AG09309 (cell line): ENCODE measurements around the gene MYMX.
A peak's percentile ranks its signal among the peaks of the same experiment; 100 is the strongest.

ENCODE experiments used
- DNase-seq: peaks from one replicate; pipeline ENCODE4 v3.0.0-alpha.2; 2010; ENCODE audit warnings: low read depth
- H3K4me3 ChIP-seq: 2 replicates; pipeline ENCODE4 v1.5.1; 2011; ENCODE audit warnings: mild to moderate bottlenecking, low read depth, low read length, moderate library complexity; ENCODE audit not compliant: control insufficient read depth
- TF ChIP-seq, protein P1 (sequence below): IDR thresholded peaks from 2 replicates; pipeline ENCODE4 v1.5.1; 2011; ENCODE audit warnings: mild to moderate bottlenecking, low read depth, low read length, inconsistent platforms; ENCODE audit not compliant: insufficient read depth, control insufficient read depth; ENCODE audit errors: missing control alignments

The MYMX gene

GRCh38 chr6:44254191-44255104, 37.7 kb downstream of the MYMX start:
- TF ChIP-seq, protein P1, sequence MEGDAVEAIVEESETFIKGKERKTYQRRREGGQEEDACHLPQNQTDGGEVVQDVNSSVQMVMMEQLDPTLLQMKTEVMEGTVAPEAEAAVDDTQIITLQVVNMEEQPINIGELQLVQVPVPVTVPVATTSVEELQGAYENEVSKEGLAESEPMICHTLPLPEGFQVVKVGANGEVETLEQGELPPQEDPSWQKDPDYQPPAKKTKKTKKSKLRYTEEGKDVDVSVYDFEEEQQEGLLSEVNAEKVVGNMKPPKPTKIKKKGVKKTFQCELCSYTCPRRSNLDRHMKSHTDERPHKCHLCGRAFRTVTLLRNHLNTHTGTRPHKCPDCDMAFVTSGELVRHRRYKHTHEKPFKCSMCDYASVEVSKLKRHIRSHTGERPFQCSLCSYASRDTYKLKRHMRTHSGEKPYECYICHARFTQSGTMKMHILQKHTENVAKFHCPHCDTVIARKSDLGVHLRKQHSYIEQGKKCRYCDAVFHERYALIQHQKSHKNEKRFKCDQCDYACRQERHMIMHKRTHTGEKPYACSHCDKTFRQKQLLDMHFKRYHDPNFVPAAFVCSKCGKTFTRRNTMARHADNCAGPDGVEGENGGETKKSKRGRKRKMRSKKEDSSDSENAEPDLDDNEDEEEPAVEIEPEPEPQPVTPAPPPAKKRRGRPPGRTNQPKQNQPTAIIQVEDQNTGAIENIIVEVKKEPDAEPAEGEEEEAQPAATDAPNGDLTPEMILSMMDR = no peak
- no peak for DNase-seq
- H3K4me3 ChIP-seq = no peak overlapping the region

- no peak for DNase-seq
- H3K4me3 ChIP-seq = no peak overlapping the region
- TF ChIP-seq, protein P1 = no peak
These were observed 38.5 kb downstream of the MYMX start for GRCh38 chr6:44255105-44255808.

DNA sequence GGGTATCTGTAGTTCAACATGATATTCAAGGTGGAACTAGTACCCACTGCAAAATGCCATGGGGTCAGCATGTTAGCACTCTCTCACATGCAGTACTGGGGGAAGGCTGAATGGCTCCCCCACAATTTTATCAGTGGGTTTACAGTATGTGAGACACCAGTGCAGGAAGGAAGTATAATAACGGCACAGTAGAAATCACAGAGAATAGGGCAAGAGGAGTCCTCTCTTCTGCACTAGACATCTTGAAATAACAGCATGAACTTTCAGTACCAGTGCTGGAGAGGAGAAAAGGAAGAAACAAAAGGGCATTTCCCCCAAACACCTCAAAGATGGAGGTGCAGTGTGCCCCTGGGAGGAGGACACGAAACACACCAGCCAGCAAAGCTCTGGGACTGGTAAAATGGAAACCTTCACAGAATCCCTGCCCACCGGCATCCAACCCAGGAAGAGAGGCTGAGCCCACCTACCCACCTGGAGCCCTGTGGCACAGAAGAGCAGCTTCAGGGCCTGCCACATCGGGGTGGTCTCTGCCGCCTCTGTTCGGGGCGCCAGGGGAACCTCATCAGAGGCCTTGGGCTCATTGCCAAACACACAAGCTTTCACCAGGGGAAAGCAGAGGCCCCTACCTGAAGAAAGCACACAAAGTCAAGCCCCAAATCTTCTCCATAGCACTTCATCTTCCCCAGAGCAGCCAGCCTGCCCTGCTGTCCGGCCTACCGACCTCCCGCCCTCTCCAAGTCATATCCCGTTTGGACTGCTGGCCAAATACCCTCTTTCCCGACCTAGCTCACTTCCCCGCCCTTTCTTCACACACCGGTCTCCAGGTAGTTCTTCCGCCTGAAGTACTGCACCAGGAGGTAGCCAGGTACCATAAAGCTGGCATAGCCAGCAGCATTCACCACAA, 39.4 kb downstream of the MYMX start:
- TF ChIP-seq, protein P1 = no peak
- DNase-seq = no peak
- peak overlapping the region; percentile 89 for H3K4me3 ChIP-seq

- TF ChIP-seq, protein P1 = no peak
- H3K4me3 ChIP-seq = peak overlapping the region; percentile 89
- no peak for DNase-seq
These were observed 40.0 kb downstream of the MYMX start for GRCh38 chr6:44256775-44257024.

DNA sequence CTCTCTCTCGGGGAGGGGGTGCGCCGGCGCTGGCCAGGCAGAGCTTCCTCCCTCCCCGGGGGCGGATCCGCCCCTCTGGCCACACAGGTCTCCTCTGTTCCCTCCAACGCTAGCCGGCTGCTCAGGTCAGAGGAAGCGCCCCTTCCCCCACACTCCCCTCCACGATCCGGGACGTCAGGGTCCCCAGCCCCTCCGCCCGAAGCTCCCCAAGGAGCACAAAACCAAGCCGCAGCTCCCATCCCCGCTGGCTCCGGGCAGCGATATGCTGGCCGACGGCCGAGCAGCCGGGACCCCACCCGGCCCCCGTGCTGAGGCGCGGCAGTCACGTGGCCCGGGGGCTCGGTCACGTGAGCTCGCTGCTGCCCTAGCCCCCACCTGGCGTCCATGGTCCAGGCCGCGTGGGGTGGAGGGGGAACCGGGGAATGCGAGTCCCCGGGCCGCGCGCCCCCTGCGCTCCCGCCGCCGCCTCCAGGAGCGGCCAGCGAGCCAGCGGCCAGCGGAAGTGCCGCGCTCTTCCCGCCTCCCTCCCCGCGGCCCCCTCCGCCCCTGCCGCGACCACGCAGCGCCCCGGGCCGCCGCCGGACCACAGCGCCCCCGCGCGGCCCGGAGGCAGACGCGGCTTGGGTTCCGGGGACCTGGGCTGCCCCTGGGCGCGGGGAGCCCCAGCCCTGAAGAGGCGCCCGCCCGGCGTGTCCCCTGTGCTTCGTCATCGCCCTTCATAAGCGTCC, 40.5 kb downstream of the MYMX start, which contains the start of gene SLC35B2:
Gene SLC35B2, minus strand, starts transcription at position 504 of the 728 bp plus-strand sequence. Its CDS starts 118 bp downstream, at position 386.
- TF ChIP-seq, protein P1 = peak; percentile 29
- no peak for DNase-seq

DNA sequence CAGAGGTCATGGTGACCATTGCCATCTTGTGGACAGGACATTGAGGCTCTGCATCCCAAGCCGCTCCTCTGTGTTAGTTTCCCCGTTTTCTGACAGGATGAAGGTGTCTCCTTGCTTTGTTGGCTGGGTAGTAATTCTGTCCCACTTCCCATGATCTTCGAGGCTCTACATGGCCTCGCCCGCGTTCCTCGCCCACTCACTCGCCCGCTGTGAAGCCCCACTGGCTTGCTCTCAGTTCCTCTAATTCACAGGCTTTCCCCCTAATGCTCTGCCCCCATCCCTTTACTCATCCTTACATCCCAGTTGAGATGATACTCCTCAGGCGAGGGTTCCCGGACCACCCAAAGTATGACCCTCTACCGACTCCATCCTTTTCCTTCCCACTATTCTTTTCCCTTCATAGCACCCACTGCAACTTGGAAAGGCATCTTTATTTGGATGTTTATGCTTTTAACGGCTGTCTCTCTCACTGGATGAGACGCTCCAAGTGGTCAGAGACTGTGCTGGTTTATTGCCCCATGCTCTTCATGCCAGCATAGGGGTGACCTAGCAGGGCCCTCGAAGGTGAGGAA, 41.1 kb downstream of the MYMX start:
- TF ChIP-seq, protein P1 = no peak
- DNase-seq = no peak
- peak overlapping the region; percentile 89 for H3K4me3 ChIP-seq

More for the DNA sequence above, 40.5 kb downstream of the MYMX start, which contains the start of gene SLC35B2:
- H3K4me3 ChIP-seq = peak within 1 kb of the TSS; percentile 89
